ENCODE measurements around the gene HSPA6.
"Not testable (repeated sequence)": the region's sequence is repeated elsewhere in the genome, so short reads cannot be mapped to it uniquely, and the experiment has no call there.

GRCh38 chr1:161557506-161558450 lies 33.4 kb downstream of the HSPA6 start:
- TF ChIP-seq CTCF, POLR2A (IDR thresholded peaks at IDR 0.05): not testable (repeated sequence)
